CD14-positive monocyte (primary cell): ENCODE results near the gene CDCA7. TPM values are rescaled to one million over a fixed set of nuclear protein-coding genes. Genes with fewer than 3 reads are reported as not detected.

Experiments used
- DNase-seq, 3 donors: peaks; one replicate each; pipeline ENCODE4 v3.0.0-alpha.2; 2011 to 2022
- H2AFZ ChIP-seq: 2 replicates; pipeline ENCODE4 v1.6.0; 2012; ENCODE audit warnings: mild to moderate bottlenecking, low read depth, low read length, inconsistent platforms; ENCODE audit not compliant: insufficient read depth, poor library complexity, severe bottlenecking
- H3K27ac ChIP-seq, 2 donors: 1 replicate in 1 of 2; 2 replicates in 1 of 2; pipeline ENCODE4 v1.5.1; 2012 to 2013; ENCODE audit warnings: low read length in 2 of 2, control low read depth in 1 of 2, inconsistent platforms in 1 of 2, low read depth in 1 of 2, mild to moderate bottlenecking in 1 of 2
- H3K27me3 ChIP-seq, 2 donors: one replicate each; pipeline versions ENCODE4 v1.6.0 to v1.6.1; 2011 to 2013; ENCODE audit warnings: low read length in 2 of 2; ENCODE audit not compliant: control insufficient read depth in 2 of 2, insufficient read depth in 2 of 2
- H3K36me3 ChIP-seq, 2 donors: replicated peaks in 1 of 2; 1 replicate in 1 of 2; 2 replicates in 1 of 2; pipeline versions ENCODE4 v1.5.1 to v1.6.1; 2012 to 2013; ENCODE audit warnings: low read length in 2 of 2, control low read depth in 1 of 2, inconsistent platforms in 1 of 2, mild to moderate bottlenecking in 1 of 2; ENCODE audit not compliant: insufficient read depth in 2 of 2, control insufficient read depth in 1 of 2
- H3K4me1 ChIP-seq, 2 donors: 1 replicate in 1 of 2; 2 replicates in 1 of 2; pipeline versions ENCODE4 v1.5.1 to v1.6.1; 2012 to 2013; ENCODE audit warnings: low read length in 2 of 2, control low read depth in 1 of 2, inconsistent platforms in 1 of 2, mild to moderate bottlenecking in 1 of 2, moderate library complexity in 1 of 2; ENCODE audit not compliant: insufficient read depth in 2 of 2, control insufficient read depth in 1 of 2
- H3K4me2 ChIP-seq: replicated peaks from 2 replicates; pipeline ENCODE3; 2012; ENCODE audit warnings: low read length, moderate library complexity, mild to moderate bottlenecking; ENCODE audit not compliant: poor library complexity, severe bottlenecking; ENCODE audit errors: extremely low read depth
- H3K4me3 ChIP-seq, 3 experiments: fragments of 200-600 bp in 1 of 3; sonication (generic) in 1 of 3; replicated peaks in 1 of 3; 1 replicate in 2 of 3; 2 replicates in 1 of 3; pipeline ENCODE4 v1.5.1; 2011 to 2013; ENCODE audit warnings: low read length in 3 of 3, mild to moderate bottlenecking in 3 of 3, control low read depth in 2 of 3, low read depth in 2 of 3, inconsistent platforms in 1 of 3, moderate library complexity in 1 of 3
- H3K79me2 ChIP-seq: 2 replicates; pipeline ENCODE4 v1.6.0; 2012; ENCODE audit warnings: mild to moderate bottlenecking, control low read depth, inconsistent platforms, low read length, moderate library complexity; ENCODE audit not compliant: insufficient read depth
- H3K9ac ChIP-seq: 2 replicates; pipeline ENCODE4 v1.6.0; 2017; ENCODE audit warnings: low read length, mild to moderate bottlenecking; ENCODE audit not compliant: insufficient read depth, poor library complexity, severe bottlenecking
- H3K9me3 ChIP-seq, 2 donors: replicated peaks in 1 of 2; 1 replicate in 1 of 2; 2 replicates in 1 of 2; pipeline versions ENCODE4 v1.5.1 to v1.6.1; 2012 to 2013; ENCODE audit warnings: low read length in 2 of 2, control low read depth in 1 of 2; ENCODE audit not compliant: control insufficient read depth in 1 of 2, insufficient read depth in 1 of 2
- H4K20me1 ChIP-seq: 2 replicates; pipeline ENCODE4 v1.6.0; 2012; ENCODE audit warnings: mild to moderate bottlenecking, low read length, control low read depth, moderate library complexity; ENCODE audit not compliant: insufficient read depth
- H3K27ac Mint-ChIP-seq, 7 donors: one replicate each; pipeline ENCODE4 v1.8.0; 2020; ENCODE audit warnings: mild to moderate bottlenecking in 7 of 7, mixed read lengths in 7 of 7, moderate library complexity in 6 of 7, inconsistent platforms in 2 of 7
- H3K27me3 Mint-ChIP-seq, 3 donors: one replicate each; pipeline ENCODE4 v1.8.0; 2021 to 2022; ENCODE audit warnings: low read depth in 3 of 3, mild to moderate bottlenecking in 3 of 3, mixed read lengths in 3 of 3, moderate library complexity in 3 of 3, inconsistent platforms in 1 of 3
- H3K36me3 Mint-ChIP-seq, 2 donors: one replicate each; pipeline ENCODE4 v1.8.0; 2020; ENCODE audit warnings: mixed read lengths in 2 of 2, inconsistent platforms in 1 of 2, mild to moderate bottlenecking in 1 of 2
- H3K4me1 Mint-ChIP-seq: one replicate; pipeline ENCODE4 v1.8.0; 2020; ENCODE audit warnings: mild to moderate bottlenecking, mixed read lengths
- H3K4me3 Mint-ChIP-seq, 2 donors: one replicate each; pipeline ENCODE4 v1.8.0; 2020; ENCODE audit warnings: mild to moderate bottlenecking in 2 of 2, mixed read lengths in 2 of 2, moderate library complexity in 1 of 2
- H3K9me3 Mint-ChIP-seq, 7 donors: one replicate each; pipeline ENCODE4 v1.8.0; 2020 to 2022; ENCODE audit warnings: mixed read lengths in 7 of 7, mild to moderate bottlenecking in 6 of 7, moderate library complexity in 6 of 7, inconsistent platforms in 2 of 7
- WGBS: methylation state at CpG from one replicate; pipeline ENCODE4 v1.1.5; 2013; ENCODE audit warnings: missing lambda C conversion rate; ENCODE audit not compliant: insufficient coverage; 5-methylcytosine and 5-hydroxymethylcytosine counted together
- intact Hi-C, 2 donors: fragments of 100-400 bp; cut with micrococcal nuclease; formaldehyde crosslinking; loops; one replicate each; pipeline versions ENCODE4 v1.15.0 to v1.15.1; 2023
- polyA plus RNA-seq, 3 donors: library from polyadenylated mRNA; depleted of rRNA in 1 of 3; unstranded in 2 of 3; stranded (reverse) in 1 of 3; fragments of 300-500 nt in 2 of 3; fragments of >200 nt in 1 of 3; fragmentation: Illumina TruSeq in 2 of 3; gene quantifications; 1 replicate in 2 of 3; 2 replicates in 1 of 3; pipeline ENCODE4 v1.2.3, GENCODE V29; 2012 to 2021
- TF ChIP-seq, protein P1 (sequence below): fragments of 200-600 bp; IDR thresholded peaks from one replicate; pipeline ENCODE4 v1.8.0; 2022; ENCODE audit warnings: antibody characterized with exemption, mild to moderate bottlenecking

CDCA7 gene
- polyA plus RNA-seq, 3 donors: 0.54 to 1.7 (median 0.66) TPM

- no peak overlapping the region for H3K27ac ChIP-seq
- no peak overlapping the region for H3K4me3 Mint-ChIP-seq
- H3K4me1 Mint-ChIP-seq: peaks cover 36% of the 10 kb centered on the region
- no peaks in the 10 kb centered on the region for H3K27me3 ChIP-seq
- peak overlapping the region; percentile 15 for H2AFZ ChIP-seq
- H3K27me3 Mint-ChIP-seq: peaks cover 0 to 4% (median 0%) of the 10 kb centered on the region in 3 donors
- no peaks in the 10 kb centered on the region for H4K20me1 ChIP-seq
- no peak overlapping the region for H3K4me3 ChIP-seq
- no peaks in the 10 kb centered on the region for H3K9me3 Mint-ChIP-seq
- H3K36me3 ChIP-seq: peaks cover 5 to 9% of the 10 kb centered on the region in 2 donors
- no peak for DNase-seq
- WGBS: 40% methylated on average over 2 of the region's 5 CpGs
- no peak overlapping the region for H3K27ac Mint-ChIP-seq
- no peak overlapping the region for H3K9ac ChIP-seq
- intact Hi-C loops: no loop called here
- peaks cover 82% of the 10 kb centered on the region for H3K79me2 ChIP-seq
- H3K9me3 ChIP-seq: no peaks in the 10 kb centered on the region
- H3K4me2 ChIP-seq: no peak overlapping the region
- TF ChIP-seq, protein P1, sequence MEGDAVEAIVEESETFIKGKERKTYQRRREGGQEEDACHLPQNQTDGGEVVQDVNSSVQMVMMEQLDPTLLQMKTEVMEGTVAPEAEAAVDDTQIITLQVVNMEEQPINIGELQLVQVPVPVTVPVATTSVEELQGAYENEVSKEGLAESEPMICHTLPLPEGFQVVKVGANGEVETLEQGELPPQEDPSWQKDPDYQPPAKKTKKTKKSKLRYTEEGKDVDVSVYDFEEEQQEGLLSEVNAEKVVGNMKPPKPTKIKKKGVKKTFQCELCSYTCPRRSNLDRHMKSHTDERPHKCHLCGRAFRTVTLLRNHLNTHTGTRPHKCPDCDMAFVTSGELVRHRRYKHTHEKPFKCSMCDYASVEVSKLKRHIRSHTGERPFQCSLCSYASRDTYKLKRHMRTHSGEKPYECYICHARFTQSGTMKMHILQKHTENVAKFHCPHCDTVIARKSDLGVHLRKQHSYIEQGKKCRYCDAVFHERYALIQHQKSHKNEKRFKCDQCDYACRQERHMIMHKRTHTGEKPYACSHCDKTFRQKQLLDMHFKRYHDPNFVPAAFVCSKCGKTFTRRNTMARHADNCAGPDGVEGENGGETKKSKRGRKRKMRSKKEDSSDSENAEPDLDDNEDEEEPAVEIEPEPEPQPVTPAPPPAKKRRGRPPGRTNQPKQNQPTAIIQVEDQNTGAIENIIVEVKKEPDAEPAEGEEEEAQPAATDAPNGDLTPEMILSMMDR: no peak
- H3K36me3 Mint-ChIP-seq: peaks cover 5 to 10% of the 10 kb centered on the region in 2 donors
- peaks cover 24 to 35% of the 10 kb centered on the region in 2 donors for H3K4me1 ChIP-seq
Observed at GRCh38 chr2:173358616-173359015, 3.9 kb downstream of the CDCA7 start.

- H3K4me2 ChIP-seq: no peak overlapping the region
Observed at GRCh38 chr2:173359231-173359630, 4.6 kb downstream of the CDCA7 start.

More at GRCh38 chr2:173359231-173359630, 4.6 kb downstream of the CDCA7 start:
- no peaks in the 10 kb centered on the region for H3K9me3 Mint-ChIP-seq
- H2AFZ ChIP-seq: no peak overlapping the region
- WGBS: 81% methylated on average over 7 of the region's 8 CpGs
- H3K79me2 ChIP-seq: peaks cover 82% of the 10 kb centered on the region
- peaks cover 12 to 16% of the 10 kb centered on the region in 2 donors for H3K36me3 Mint-ChIP-seq
- H3K27me3 Mint-ChIP-seq: peaks cover 0 to 3% (median 0%) of the 10 kb centered on the region in 3 donors
- TF ChIP-seq, protein P1: no peak
- H3K9me3 ChIP-seq: no peaks in the 10 kb centered on the region
- no peak overlapping the region for H3K27ac Mint-ChIP-seq
- intact Hi-C loops: no loop called here
- no peak overlapping the region for H3K4me3 Mint-ChIP-seq
- H3K4me1 Mint-ChIP-seq: peaks cover 30% of the 10 kb centered on the region
- H3K4me1 ChIP-seq: peaks cover 19 to 29% of the 10 kb centered on the region in 2 donors
- H3K27ac ChIP-seq: no peak overlapping the region
- no peak for DNase-seq
- no peaks in the 10 kb centered on the region for H4K20me1 ChIP-seq
- no peak overlapping the region for H3K9ac ChIP-seq
- no peaks in the 10 kb centered on the region for H3K27me3 ChIP-seq
- no peak overlapping the region for H3K4me3 ChIP-seq
- H3K36me3 ChIP-seq: peaks cover 8 to 15% of the 10 kb centered on the region in 2 donors
